ENCODE measurements around the gene EXOC7. TPM values are rescaled to one million over a fixed set of nuclear protein-coding genes. Genes with fewer than 3 reads are reported as not detected.
A peak's percentile ranks its signal among the peaks of the same experiment; 100 is the strongest.
"Not testable (repeated sequence)": the region's sequence is repeated elsewhere in the genome, so short reads cannot be mapped to it uniquely, and the experiment has no call there.

The EXOC7 gene
- total and polyA plus RNA-seq, 12 donors, result 37.9 to 97.5 (median 82.1) TPM

GRCh38 chr17:76065775-76066174 is 37.8 kb downstream of the EXOC7 start:
- Histone ChIP-seq H3K9me3 (no peaks in the 10 kb centered on the region), H3K27me3 (no peaks in the 10 kb centered on the region), H3K4me3 (no peak overlapping the region), H3K36me3 (peaks cover 0 to 92% (median 65%) of the 10 kb centered on the region in 9 donors), H3K27ac (no peak overlapping the region), H3K4me1 (peaks cover under 1 to 17% (median 10%) of the 10 kb centered on the region in 9 donors)
- TF ChIP-seq, protein P1, sequence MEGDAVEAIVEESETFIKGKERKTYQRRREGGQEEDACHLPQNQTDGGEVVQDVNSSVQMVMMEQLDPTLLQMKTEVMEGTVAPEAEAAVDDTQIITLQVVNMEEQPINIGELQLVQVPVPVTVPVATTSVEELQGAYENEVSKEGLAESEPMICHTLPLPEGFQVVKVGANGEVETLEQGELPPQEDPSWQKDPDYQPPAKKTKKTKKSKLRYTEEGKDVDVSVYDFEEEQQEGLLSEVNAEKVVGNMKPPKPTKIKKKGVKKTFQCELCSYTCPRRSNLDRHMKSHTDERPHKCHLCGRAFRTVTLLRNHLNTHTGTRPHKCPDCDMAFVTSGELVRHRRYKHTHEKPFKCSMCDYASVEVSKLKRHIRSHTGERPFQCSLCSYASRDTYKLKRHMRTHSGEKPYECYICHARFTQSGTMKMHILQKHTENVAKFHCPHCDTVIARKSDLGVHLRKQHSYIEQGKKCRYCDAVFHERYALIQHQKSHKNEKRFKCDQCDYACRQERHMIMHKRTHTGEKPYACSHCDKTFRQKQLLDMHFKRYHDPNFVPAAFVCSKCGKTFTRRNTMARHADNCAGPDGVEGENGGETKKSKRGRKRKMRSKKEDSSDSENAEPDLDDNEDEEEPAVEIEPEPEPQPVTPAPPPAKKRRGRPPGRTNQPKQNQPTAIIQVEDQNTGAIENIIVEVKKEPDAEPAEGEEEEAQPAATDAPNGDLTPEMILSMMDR (IDR thresholded peaks at IDR 0.05), result no peak
- ATAC-seq (no peak), DNase-seq (no peak)
- intact Hi-C loops (cut with DNase I), result no loop called here
- 87 to 92% methylated on average over 4 of the region's 4 CpGs for WGBS, 2 donors

- Histone ChIP-seq H3K9me3 (no peaks in the 10 kb centered on the region), H3K27ac (peak overlapping the region in 1 of 10 donors; percentile 2), H3K36me3 (peaks cover 0 to 97% (median 81%) of the 10 kb centered on the region in 9 donors), H3K4me3 (no peak overlapping the region), H3K27me3 (no peaks in the 10 kb centered on the region), H3K4me1 (peaks cover 0 to under 1% (median 0%) of the 10 kb centered on the region in 9 donors)
- DNase-seq (no peak), ATAC-seq (no peak)
- TF ChIP-seq, protein P1 (IDR thresholded peaks at IDR 0.05), result no peak
- 90% methylated on average over 15 of the region's 15 CpGs for WGBS, 2 donors
- intact Hi-C loops (cut with DNase I), result no loop called here
These were observed 39.6 kb downstream of the EXOC7 start for GRCh38 chr17:76063875-76064546.

- peaks cover 0 to 97% (median 88%) of the 10 kb centered on the region in 9 donors for H3K36me3 ChIP-seq
- ATAC-seq, result not testable (repeated sequence)
These were observed 45.3 kb downstream of the EXOC7 start for GRCh38 chr17:76058264-76058663.

DNA sequence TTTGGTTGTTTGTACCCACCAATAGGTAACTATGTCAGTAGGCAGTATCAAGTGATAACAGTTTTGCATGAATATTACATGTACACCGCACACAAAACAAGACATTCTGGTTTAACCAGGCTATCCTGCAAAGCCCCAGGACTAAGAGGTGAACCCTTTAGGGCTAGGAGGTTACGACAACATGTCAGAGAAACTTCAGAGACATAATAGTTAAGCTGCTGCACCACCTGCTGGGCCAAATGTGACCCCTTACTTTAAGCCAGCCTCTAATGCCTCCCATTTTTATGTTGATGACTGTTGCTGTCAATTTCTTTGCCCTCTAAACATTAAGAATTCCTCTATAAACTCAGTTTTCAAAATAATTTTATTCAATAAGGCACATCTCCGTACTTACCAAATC is 46.7 kb downstream of the EXOC7 start:
- Histone ChIP-seq H3K4me1 (no peaks in the 10 kb centered on the region), H3K9me3 (no peaks in the 10 kb centered on the region), H3K36me3 (peaks cover 0 to 100% (median 87%) of the 10 kb centered on the region in 9 donors), H3K27ac (no peak overlapping the region), H3K27me3 (no peaks in the 10 kb centered on the region), H3K4me3 (no peak overlapping the region)
- DNase-seq (no peak), ATAC-seq (no peak)
- TF ChIP-seq, protein P1 (IDR thresholded peaks at IDR 0.05), result no peak
- WGBS, 2 donors, result 90 to 95% methylated on average over 3 of the region's 3 CpGs
- intact Hi-C loops (cut with DNase I), result no loop called here

More at GRCh38 chr17:76058264-76058663, 45.3 kb downstream of the EXOC7 start:
- WGBS, 2 donors, result 86 to 88% methylated on average over 6 of the region's 6 CpGs
- DNase-seq; H3K27ac ChIP-seq; H3K4me1 ChIP-seq; H3K4me3 ChIP-seq; H3K27me3 ChIP-seq; H3K9me3 ChIP-seq; intact Hi-C loops (cut with DNase I): not testable (repeated sequence)

GRCh38 chr17:76054112-76054476 is 49.5 kb downstream of the EXOC7 start:
- no peak for ATAC-seq

More at GRCh38 chr17:76054112-76054476, 49.5 kb downstream of the EXOC7 start:
- H3K36me3 ChIP-seq, result peaks cover 3 to 100% (median 73%) of the 10 kb centered on the region in 9 donors
- intact Hi-C loops (cut with DNase I), result no loop called here
- H3K27ac ChIP-seq, result no peak overlapping the region
- peaks cover 0 to 3% (median 0%) of the 10 kb centered on the region in 9 donors for H3K4me1 ChIP-seq
- no peak for DNase-seq
- H3K4me3 ChIP-seq, result no peak overlapping the region
- TF ChIP-seq, protein P1 (IDR thresholded peaks at IDR 0.05), result no peak
- H3K9me3 ChIP-seq, result no peaks in the 10 kb centered on the region
- H3K27me3 ChIP-seq, result no peaks in the 10 kb centered on the region
- 96 to 98% methylated on average over 4 of the region's 4 CpGs for WGBS, 2 donors

All from heart right ventricle (tissue), 16 donors.